GM21619 (cell line): ENCODE data around the gene CALN1.

Source experiments
- ATAC-seq: cut with Tn5 transposase; IDR thresholded peaks from one replicate; pipeline ENCODE4 v1.9.1; 2021; ENCODE audit not compliant: unreplicated experiment

CALN1 gene

GRCh38 chr7:72326811-72327210 is 85.3 kb downstream of the CALN1 start:
- ATAC-seq: no peak

GRCh38 chr7:72326365-72326764 is 85.8 kb downstream of the CALN1 start:
- ATAC-seq: no peak

DNA sequence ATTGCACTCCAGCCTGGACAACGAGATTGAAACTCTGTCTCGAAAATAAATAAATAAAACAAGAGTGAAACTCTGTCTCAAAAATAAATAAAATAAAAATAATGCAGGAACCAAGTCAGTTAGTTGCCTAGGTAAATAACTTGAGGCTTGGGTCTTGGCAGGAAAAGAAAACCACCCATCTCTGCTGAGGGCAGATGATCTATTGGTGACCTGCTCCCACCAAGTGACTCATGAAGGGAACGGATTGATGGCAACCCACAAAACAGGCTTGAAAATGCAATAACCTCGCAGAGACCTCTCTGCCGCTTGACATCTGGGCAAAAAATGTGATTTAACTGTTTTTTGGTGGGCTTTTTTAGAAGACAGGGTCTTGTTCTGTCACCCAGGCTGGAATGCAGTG is 86.6 kb downstream of the CALN1 start:
- no peak for ATAC-seq

- no peak for ATAC-seq
Measured at GRCh38 chr7:72321637-72322036, 90.5 kb downstream of the CALN1 start.

GRCh38 chr7:72321081-72321480 is 91.1 kb downstream of the CALN1 start:
- no peak for ATAC-seq

DNA sequence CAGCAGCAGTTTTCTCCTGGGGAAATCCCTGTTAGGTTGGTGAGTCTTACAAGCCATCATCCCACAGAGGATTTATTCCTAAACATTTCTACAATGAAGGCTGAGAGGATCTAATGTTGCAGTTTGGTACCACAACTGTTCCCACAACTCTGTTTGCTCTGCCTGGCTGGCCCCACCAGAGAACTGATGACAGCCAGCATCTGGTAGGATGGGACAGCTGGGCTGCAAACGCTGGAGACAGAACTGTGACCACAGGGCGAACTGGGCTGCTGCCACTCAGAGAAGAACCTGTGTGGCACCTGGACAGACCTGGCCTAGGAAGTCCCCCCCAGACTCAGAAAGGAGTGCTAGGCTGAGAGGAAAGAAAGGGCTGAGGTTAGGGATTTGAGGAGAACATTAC is 94.8 kb downstream of the CALN1 start:
- no peak for ATAC-seq

DNA sequence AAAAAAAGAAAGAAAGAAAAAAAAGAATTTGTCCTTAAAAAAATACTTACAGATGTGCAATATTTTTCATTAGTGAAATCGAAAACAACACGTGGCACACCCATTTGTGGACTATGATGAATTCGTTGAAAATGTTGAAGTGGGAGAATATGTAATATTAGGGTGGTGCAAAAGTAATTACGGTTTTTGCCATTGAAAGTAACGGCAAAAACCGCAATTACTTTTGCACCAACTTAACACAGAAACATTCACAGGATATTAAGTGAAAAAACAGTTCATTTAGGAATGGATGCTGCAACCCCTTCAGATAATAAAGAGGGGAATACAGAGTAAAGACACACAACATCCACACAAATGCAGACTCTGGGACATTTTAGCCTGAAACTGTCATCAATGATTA is 96.0 kb downstream of the CALN1 start:
- ATAC-seq: no peak

DNA sequence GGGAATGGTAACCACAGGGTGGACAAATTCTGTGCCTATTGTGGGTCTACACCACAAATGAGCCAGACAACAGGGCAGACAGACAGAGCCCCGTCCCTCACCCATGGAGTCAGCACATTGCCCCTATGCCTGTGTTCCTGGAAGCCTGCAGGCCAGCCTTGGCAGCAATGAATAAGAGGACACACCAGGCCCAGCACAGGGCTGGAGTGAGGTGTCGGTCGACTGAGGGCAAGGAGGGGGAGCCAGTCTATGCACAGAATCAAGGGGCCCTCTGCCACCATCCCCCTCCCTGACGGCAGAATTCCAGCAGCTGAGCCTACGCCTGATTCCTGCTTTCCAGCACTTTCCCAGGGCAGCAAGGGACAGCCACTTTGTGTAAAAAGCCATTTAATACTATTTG is 98.2 kb downstream of the CALN1 start:
- ATAC-seq: no peak

- no peak for ATAC-seq
Measured at GRCh38 chr7:72310301-72310700, 101.8 kb downstream of the CALN1 start.

DNA sequence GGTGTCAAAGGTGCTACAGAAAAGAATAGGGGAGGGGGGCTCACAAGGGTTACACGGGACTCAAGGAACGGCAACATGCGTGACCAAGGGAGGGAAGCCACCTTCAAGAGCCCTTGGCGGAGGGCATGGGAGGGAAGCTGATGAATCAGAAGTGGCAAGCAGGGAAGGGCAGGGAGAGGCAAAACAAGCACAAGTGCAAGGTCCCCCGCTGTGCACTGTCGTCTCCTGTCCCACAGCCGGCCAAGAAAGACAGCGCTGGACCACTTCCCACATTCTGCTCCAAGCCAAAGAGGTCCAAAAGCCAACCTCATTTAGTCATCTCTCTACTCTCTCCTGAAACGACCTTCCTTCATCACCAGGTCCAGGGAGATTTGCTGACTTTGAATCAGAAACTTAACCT is 102.7 kb downstream of the CALN1 start:
- ATAC-seq: no peak

DNA sequence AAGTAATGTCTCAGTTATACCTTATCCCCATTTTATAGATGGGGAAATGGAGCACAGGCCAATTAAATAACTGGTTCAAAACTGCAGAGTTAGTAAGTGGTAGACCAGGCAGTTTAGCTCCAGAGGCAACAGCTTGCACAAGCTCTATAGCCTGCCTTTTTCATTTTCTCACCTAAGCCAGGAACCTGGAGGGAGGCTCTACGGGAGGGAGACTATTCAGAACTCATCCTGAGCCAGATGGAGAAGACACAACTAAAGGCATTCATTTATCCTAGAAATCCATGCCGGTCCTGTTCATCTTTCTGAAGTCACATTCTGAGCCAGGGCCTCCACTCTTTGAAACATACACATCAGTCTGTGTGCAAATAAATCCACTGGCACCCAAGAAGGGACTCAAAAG is 103.2 kb downstream of the CALN1 start:
- ATAC-seq: no peak

GRCh38 chr7:72307566-72307965 is 104.6 kb downstream of the CALN1 start:
- ATAC-seq: no peak

DNA sequence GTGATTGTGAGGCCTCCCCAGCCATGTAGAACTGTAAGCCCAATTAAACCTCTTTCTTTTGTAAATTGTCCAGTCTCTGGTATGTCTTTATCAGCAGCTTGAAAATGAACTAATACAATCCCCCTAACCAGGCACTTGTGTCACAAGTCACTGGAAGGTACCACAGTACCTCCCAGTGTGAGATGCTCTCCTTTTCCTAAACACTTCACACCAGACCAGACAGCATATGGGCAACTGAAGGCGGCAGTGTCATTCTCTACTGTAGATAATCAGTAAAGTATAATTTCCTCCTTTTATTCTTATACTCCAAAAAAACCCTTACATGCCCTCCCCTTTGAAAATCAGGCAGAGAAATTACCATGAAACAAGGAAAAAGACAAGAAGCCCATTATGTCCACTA is 113.2 kb downstream of the CALN1 start:
- ATAC-seq: no peak

- ATAC-seq: no peak
Measured at GRCh38 chr7:72298091-72298490, 114.0 kb downstream of the CALN1 start.

DNA sequence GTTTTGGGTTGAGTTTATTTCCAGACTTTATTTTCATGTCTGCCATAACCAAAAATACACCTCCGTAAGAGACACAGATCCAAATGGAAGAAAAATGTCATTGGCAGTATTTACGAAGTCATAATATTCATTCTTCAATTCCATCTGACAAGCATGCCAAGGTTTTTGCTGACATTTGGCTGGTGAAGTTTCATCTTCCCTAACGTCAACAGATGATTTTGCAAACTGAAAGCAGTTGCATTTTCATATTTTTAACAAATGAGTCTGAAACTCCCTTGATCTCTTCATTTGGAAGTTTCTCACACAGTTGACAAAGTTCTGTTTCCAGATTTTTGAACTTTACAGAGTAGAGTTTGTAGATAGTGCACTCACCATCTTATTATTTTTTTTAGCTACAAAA is 114.5 kb downstream of the CALN1 start:
- ATAC-seq: no peak

DNA sequence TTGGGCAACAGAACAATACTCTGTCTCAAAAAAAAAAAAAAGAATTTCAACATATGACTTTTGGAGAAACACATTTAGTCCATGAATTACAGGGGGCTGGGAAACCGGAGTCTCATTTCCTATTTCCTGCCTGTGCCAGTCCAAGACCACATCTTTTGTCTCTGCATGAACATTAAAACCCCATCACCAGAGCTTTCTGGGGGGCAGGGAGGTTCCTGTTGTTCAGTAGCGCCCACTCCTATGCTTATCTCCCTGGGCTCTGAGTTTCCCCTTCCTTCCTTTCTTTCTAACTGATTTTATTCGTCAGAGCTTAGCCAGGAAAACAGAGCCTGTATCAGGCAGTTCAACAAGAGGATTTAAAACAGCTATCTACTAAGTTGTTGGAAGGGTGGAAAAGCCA is 119.3 kb downstream of the CALN1 start:
- no peak for ATAC-seq

DNA sequence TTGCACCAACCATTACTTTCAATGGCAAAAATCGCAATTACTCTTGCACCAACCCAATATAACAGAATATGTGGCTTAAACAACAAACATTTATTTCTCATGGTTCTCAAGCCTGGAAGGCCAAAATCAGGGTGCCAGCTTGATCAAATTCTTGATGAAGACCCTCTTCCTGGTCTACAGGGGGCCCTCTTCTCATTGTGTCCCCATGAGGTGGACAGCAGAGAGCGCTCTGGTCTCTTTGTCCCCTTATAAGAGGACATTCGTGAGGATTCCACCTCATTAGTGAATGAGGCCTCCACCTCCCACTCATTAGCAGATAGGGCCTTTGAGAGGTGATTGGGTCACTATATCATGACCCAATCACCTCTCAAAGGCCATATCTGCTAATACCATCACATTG is 120.0 kb downstream of the CALN1 start:
- no peak for ATAC-seq

DNA sequence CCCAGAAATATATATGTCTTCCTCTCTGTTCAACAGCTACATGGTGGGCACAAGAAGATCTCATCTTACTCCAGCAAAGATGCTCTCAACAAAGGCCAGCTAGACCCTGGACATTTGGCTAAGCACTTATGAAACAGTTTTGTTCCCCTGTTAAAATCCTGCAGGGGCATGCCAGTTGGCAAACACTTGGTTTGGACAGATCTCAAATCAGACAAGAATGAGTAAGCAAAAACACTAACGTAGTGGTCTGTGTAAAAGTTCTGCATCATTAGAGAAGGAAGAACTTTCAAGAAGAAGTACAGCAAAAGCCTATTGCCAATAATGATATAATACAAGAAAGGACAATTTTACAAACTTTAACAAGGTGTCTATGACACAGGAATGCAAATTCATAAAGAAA is 125.6 kb downstream of the CALN1 start:
- no peak for ATAC-seq

- no peak for ATAC-seq
Measured at GRCh38 chr7:72283309-72283708, 128.8 kb downstream of the CALN1 start.

DNA sequence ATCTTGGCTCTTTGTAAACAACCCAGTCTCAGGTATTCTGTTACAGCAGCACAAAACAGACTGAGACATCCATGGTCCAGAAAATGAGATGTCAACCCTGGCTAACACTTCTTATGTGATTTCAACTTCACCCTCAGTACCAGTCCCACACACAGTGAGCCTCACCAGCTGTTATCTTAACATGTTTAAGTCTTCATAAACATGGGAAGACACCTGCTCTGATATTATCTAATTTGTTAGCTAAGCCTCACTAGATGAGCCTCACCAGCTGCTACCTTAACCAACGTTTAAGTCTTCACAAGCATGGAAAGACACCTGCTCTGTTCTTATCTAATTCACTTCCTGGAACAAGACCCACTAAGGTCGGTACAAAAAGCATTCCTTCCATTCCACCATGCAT is 130.8 kb downstream of the CALN1 start:
- no peak for ATAC-seq

DNA sequence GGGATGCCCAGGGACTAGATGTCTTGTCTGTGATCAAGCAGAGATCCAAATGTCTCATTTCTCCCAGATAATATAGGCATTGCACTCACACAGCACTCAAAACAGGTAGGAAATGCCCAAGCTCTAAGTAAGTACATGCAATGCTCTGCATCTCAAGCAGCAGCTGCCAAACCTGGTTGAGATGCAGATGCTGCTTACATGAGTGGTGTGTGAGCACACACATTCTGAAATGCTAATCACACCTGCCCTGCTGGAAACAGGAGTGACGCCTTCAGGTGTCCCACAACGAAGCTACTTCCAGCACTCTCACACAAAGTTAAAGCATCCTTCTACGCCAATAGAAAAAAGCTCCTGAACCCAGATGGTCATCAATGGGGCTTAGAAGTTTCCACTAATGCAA is 132.9 kb downstream of the CALN1 start:
- no peak for ATAC-seq

- ATAC-seq: no peak
Measured at GRCh38 chr7:72278550-72278949, 133.6 kb downstream of the CALN1 start.

DNA sequence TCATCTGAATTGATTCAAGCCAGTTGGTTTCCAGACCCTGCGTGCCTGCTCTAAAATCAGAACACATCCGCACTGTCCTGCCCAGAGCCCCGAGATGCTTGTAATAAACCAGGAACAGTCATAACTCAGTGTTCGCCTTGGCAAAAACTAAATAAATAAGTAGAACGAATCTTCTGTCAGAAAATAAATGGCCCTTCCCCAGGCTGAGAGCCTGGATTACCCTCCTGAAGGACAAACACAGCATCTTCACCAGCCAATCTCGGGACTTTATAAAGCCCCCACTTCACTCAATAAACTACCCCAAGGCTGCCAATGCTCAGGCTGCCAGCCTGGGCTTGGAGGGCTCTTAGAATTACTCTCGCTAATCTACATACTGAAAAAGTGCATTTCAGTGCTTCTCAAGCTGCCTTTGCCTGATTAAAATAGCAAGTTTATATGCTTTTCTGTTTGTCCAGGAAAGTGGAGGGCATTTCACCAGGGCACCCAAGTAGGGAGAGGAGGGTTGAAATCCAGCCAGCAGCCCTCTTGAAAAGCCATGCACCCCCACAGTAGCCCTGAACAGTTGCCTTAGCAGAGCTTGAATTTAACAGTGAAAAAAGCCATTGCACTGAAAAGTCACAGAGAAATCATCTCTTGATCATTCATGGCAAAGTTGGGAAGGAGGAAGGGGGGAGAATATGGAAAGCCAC is 136.6 kb downstream of the CALN1 start:
- no peak for ATAC-seq

DNA sequence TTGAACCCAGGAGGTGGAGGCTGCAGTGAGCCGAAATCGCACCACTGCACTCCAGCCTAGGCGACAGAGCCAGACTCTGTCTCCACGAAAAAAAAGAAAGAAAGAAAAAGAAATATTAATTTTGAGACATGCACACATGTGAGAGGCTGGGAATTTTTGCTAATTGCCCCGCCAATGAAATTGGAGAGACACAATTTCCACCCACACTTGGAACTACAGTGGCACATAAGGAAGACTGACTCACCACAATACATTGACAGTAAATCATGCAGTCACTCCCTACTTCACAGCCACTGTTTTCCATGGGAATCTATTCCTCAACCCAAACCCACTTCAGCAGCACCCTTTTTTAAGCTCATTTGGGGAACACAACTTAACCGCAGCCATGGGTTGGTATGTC is 139.7 kb downstream of the CALN1 start:
- no peak for ATAC-seq
